KOPT-K1 (cell line): ENCODE results near the gene SLX9.
"Not testable (repeated sequence)": the region's sequence is repeated elsewhere in the genome, so short reads cannot be mapped to it uniquely, and the experiment has no call there.

Source experiments
- H3K27ac ChIP-seq: fragments of 200-600 bp; sonication (generic); 2 replicates; pipeline ENCODE4 v1.5.1; 2016; ENCODE audit warnings: antibody characterized with exemption, mild to moderate bottlenecking, low read depth, low read length; ENCODE audit not compliant: poor library complexity, severe bottlenecking
- H3K36me3 ChIP-seq: fragments of 200-600 bp; sonication (generic); 2 replicates; pipeline ENCODE4 v1.5.1; 2017; ENCODE audit warnings: antibody characterized with exemption, mild to moderate bottlenecking, low read length, moderate library complexity; ENCODE audit not compliant: insufficient read depth
- H3K9me3 ChIP-seq: fragments of 200-600 bp; sonication (generic); 2 replicates; pipeline ENCODE4 v1.5.1; 2017; ENCODE audit warnings: antibody characterized with exemption, low read length, mild to moderate bottlenecking; ENCODE audit not compliant: insufficient read depth, poor library complexity, severe bottlenecking

The SLX9 gene

GRCh38 chr21:44907966-44908895 lies 31.6 kb upstream of the SLX9 start:
- Histone ChIP-seq H3K9me3 (no peaks in the 10 kb centered on the region), H3K27ac (no peak overlapping the region), H3K36me3 (peaks cover 65% of the 10 kb centered on the region)

- no peaks in the 10 kb centered on the region for H3K9me3 ChIP-seq
- peaks cover 59% of the 10 kb centered on the region for H3K36me3 ChIP-seq
- H3K27ac ChIP-seq: no peak overlapping the region
Measured at GRCh38 chr21:44908908-44909307, 30.9 kb upstream of the SLX9 start.

- peaks cover 51% of the 10 kb centered on the region for H3K36me3 ChIP-seq
- no peaks in the 10 kb centered on the region for H3K9me3 ChIP-seq
- no peak overlapping the region for H3K27ac ChIP-seq
Measured at GRCh38 chr21:44909719-44910118, 30.1 kb upstream of the SLX9 start.

GRCh38 chr21:44910229-44911067 lies 29.4 kb upstream of the SLX9 start:
- H3K36me3 ChIP-seq: peaks cover 43% of the 10 kb centered on the region
- H3K9me3 ChIP-seq: no peaks in the 10 kb centered on the region
- peak overlapping the region; percentile 92 for H3K27ac ChIP-seq

- Histone ChIP-seq H3K36me3 (peaks cover 37% of the 10 kb centered on the region), H3K27ac (peak overlapping the region; percentile 92)
Measured at GRCh38 chr21:44911068-44911383, 28.8 kb upstream of the SLX9 start.

GRCh38 chr21:44911384-44912157 lies 28.3 kb upstream of the SLX9 start:
- Histone ChIP-seq H3K27ac (peak overlapping the region; percentile 92), H3K36me3 (peaks cover 32% of the 10 kb centered on the region), H3K9me3 (no peaks in the 10 kb centered on the region)

More at GRCh38 chr21:44911068-44911383, 28.8 kb upstream of the SLX9 start:
- no peaks in the 10 kb centered on the region for H3K9me3 ChIP-seq

- H3K27ac ChIP-seq: peak overlapping the region; percentile 92
- no peaks in the 10 kb centered on the region for H3K9me3 ChIP-seq
- peaks cover 27% of the 10 kb centered on the region for H3K36me3 ChIP-seq
Measured at GRCh38 chr21:44912158-44912473, 27.7 kb upstream of the SLX9 start.

- not testable (repeated sequence) for H3K9me3 ChIP-seq
- H3K36me3 ChIP-seq: peaks cover 24% of the 10 kb centered on the region
- peak overlapping the region; percentile 92 for H3K27ac ChIP-seq
Measured at GRCh38 chr21:44912506-44913412, 27.1 kb upstream of the SLX9 start.

GRCh38 chr21:44913425-44914175 lies 26.2 kb upstream of the SLX9 start:
- Histone ChIP-seq H3K9me3 (no peaks in the 10 kb centered on the region), H3K27ac (peak overlapping the region; percentile 92), H3K36me3 (peaks cover 30% of the 10 kb centered on the region)

- H3K36me3 ChIP-seq: peaks cover 23% of the 10 kb centered on the region
- peak overlapping the region; percentile 92 for H3K27ac ChIP-seq
- no peaks in the 10 kb centered on the region for H3K9me3 ChIP-seq
Measured at GRCh38 chr21:44914176-44914874, 25.5 kb upstream of the SLX9 start.

GRCh38 chr21:44916965-44917364 lies 22.9 kb upstream of the SLX9 start:
- no peak overlapping the region for H3K27ac ChIP-seq
- H3K9me3 ChIP-seq: no peaks in the 10 kb centered on the region
- H3K36me3 ChIP-seq: peaks cover 10% of the 10 kb centered on the region; the same call in 1 of the 2 replicates

- Histone ChIP-seq H3K9me3 (no peaks in the 10 kb centered on the region), H3K27ac (no peak overlapping the region), H3K36me3 (peaks cover 10% of the 10 kb centered on the region; the same call in 1 of the 2 replicates)
Measured at GRCh38 chr21:44917446-44918106, 22.3 kb upstream of the SLX9 start.

- H3K9me3 ChIP-seq: no peaks in the 10 kb centered on the region
- H3K27ac ChIP-seq: no peak overlapping the region
- H3K36me3 ChIP-seq: peaks cover 10% of the 10 kb centered on the region; the same call in 1 of the 2 replicates
Measured at GRCh38 chr21:44918107-44918470, 21.7 kb upstream of the SLX9 start.
